Measurements from ENCODE around the gene NEUROD4.
A peak's percentile ranks its signal among the peaks of the same experiment; 100 is the strongest.

The NEUROD4 gene

DNA sequence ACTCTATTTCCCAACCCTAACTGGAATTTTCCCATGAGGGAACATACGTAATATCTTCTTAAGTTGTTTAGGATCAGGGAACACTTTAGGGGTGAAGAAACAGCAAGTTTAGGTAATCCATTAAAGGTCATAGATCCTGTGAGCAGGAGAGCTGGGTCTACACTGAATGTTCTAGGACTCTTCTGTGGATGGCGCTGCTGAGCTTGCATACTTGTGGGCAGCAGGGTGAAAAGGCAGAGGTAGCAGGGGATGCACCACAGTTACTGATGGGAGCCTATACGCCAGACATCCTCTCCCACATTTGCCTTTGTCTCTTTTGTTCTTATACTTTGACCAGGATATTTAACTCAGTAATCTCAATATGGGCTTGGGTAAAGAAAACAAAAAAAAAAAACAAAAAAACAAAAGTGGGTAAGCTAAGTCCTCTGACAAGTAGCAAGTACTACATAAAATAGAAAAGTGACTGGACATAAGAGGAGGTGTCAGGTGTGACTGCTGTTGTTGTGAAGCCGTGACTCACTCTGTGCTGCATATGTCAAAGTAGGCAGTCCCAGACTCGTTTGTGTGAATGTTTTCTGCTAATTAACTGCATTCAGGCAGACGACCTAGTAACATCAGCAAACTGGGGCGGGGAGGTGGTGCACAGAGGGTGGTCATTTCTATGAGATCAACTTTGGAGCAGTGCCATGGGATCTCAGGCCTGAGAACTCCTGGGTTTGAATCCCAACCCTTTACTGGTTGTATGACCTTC, 31.6 kb downstream of the NEUROD4 start:
- in situ Hi-C loops (cut with MboI; ENCODE audit: low sequenced_read_pairs): no loop called here
- no peaks in the 10 kb centered on the region for H3K36me3 ChIP-seq (replicated peaks)
- no peaks in the 10 kb centered on the region for H3K9me3 ChIP-seq
- no peak overlapping the region for H3K4me3 ChIP-seq
- DNase-seq (ENCODE audit: low spot score in 2 of 2): no peak
- no peaks in the 10 kb centered on the region for H3K4me1 ChIP-seq
- no peaks in the 10 kb centered on the region for H3K27me3 ChIP-seq (ENCODE audit: low read depth)

DNA sequence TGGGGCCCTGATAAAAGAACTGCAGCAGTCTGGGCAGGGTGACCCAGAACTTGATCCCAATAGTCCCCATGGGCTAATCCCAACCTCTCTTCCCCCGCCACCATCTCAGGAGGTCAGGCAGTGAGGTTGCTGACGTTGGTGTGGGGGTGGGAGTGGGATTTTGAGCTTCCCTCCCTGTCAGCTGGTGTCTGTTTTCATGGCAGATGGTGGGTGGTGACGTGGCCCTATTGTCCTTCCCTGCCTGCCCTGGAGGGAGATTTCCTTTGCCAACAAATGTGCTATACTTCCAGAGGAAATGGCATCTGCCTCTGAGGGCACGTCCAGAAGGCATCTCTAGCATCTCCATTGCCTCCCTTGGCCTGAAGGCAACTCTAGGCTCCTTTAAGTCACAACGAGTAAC, 37.7 kb downstream of the NEUROD4 start:
- H3K27me3 ChIP-seq (ENCODE audit: low read depth): no peaks in the 10 kb centered on the region
- in situ Hi-C loops (cut with MboI; ENCODE audit: low sequenced_read_pairs): no loop called here
- no peak overlapping the region for H3K4me3 ChIP-seq
- H3K36me3 ChIP-seq (replicated peaks): no peaks in the 10 kb centered on the region
- H3K4me1 ChIP-seq: no peaks in the 10 kb centered on the region
- no peak for DNase-seq (ENCODE audit: low spot score in 2 of 2)
- H3K9me3 ChIP-seq: no peaks in the 10 kb centered on the region

DNA sequence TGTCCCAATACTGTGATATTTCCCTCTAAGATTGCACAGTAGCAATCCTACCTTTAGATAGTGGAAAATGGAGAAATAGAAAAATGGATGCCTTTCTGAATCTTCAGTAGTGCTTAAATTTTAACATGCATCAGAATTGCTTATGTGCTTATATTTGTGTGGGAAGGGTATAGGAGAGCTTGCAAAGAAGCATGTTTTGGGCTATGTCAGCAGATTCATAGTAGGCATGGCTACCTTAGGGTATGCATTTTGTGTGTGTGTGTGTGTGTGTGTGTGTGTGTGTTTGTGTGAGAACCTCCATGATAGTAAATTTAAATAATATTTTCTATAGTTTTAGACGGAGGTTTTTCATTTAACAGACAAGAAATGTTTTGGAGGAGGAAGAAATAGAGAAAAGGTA, 38.3 kb downstream of the NEUROD4 start:
- no peaks in the 10 kb centered on the region for H3K9me3 ChIP-seq
- no peak for DNase-seq (ENCODE audit: low spot score in 2 of 2)
- H3K4me1 ChIP-seq: no peaks in the 10 kb centered on the region
- in situ Hi-C loops (cut with MboI; ENCODE audit: low sequenced_read_pairs): no loop called here
- no peaks in the 10 kb centered on the region for H3K36me3 ChIP-seq (replicated peaks)
- no peak overlapping the region for H3K4me3 ChIP-seq
- no peaks in the 10 kb centered on the region for H3K27me3 ChIP-seq (ENCODE audit: low read depth)

DNA sequence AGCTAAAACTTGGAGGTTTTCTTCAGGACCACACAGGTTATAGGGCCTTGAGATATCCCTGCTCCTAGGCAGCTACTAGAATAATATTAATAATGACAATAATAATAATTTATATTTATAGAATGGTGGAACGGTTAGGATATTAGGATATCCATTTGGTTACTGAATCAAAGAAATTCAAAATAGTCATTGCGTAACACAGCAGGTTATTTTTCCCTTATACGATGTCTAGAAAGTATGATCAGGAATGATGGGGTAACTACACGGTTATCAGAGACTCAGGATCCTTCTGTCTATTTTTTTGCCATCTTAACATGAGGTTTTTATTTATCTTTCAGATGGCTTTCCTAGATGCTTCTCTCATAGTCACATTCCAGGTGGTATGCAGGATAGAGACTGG, 39.0 kb downstream of the NEUROD4 start:
- H3K36me3 ChIP-seq (replicated peaks): no peaks in the 10 kb centered on the region
- no peaks in the 10 kb centered on the region for H3K9me3 ChIP-seq
- in situ Hi-C loops (cut with MboI; ENCODE audit: low sequenced_read_pairs): no loop called here

DNA sequence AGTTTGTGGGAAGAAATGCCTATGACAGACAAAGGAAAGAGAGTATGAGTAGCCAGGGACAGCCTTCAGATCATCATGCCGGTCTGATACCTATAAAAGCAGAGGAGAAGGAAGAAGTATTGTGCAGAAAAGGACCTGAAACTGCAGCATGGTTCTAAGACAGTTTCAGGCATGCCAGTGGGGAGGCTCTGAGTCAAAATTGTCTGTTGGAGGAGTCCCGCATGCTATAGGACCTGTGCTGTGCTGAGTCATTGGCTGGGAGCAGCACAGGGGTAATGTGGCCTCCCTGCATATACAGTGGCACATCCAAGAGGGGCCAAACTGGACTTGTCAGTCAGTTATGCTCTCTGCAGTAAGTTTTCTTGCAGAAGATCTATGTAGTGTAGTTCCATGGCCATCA, 40.7 kb downstream of the NEUROD4 start:
- H3K9me3 ChIP-seq: no peaks in the 10 kb centered on the region
- H3K4me1 ChIP-seq: no peaks in the 10 kb centered on the region
- no peak overlapping the region for H3K4me3 ChIP-seq
- DNase-seq (ENCODE audit: low spot score in 2 of 2): no peak
- no peaks in the 10 kb centered on the region for H3K36me3 ChIP-seq (replicated peaks)
- no peaks in the 10 kb centered on the region for H3K27me3 ChIP-seq (ENCODE audit: low read depth)
- in situ Hi-C loops (cut with MboI; ENCODE audit: low sequenced_read_pairs): no loop called here

More for the DNA sequence above, 39.0 kb downstream of the NEUROD4 start:
- H3K4me3 ChIP-seq: no peak overlapping the region
- no peaks in the 10 kb centered on the region for H3K27me3 ChIP-seq (ENCODE audit: low read depth)
- DNase-seq (ENCODE audit: low spot score in 2 of 2): no peak
- no peaks in the 10 kb centered on the region for H3K4me1 ChIP-seq

DNA sequence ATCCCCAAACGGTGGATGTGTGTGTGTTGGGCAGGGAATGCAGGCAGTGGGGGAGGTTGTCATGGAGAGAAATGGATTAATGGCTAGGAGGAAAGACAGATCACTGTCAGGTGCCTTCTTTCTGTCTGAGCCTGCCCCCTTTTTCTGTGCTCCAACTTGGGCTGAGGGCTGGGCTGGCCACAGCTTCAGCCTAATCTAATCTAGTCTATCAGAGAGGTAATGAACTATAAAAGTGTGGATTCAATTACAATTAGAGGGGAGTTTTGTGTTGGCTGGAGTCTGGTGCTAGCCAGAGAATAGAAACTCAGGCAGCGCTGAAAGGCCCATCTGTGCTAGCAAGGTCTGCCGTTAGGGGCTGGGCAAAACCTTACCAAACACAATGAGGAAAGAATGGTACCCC, 41.2 kb downstream of the NEUROD4 start:
- in situ Hi-C loops (cut with MboI; ENCODE audit: low sequenced_read_pairs): no loop called here
- H3K36me3 ChIP-seq (replicated peaks): no peaks in the 10 kb centered on the region
- H3K9me3 ChIP-seq: no peaks in the 10 kb centered on the region
- no peak for DNase-seq (ENCODE audit: low spot score in 2 of 2)
- H3K27me3 ChIP-seq (ENCODE audit: low read depth): no peaks in the 10 kb centered on the region
- no peaks in the 10 kb centered on the region for H3K4me1 ChIP-seq
- no peak overlapping the region for H3K4me3 ChIP-seq

DNA sequence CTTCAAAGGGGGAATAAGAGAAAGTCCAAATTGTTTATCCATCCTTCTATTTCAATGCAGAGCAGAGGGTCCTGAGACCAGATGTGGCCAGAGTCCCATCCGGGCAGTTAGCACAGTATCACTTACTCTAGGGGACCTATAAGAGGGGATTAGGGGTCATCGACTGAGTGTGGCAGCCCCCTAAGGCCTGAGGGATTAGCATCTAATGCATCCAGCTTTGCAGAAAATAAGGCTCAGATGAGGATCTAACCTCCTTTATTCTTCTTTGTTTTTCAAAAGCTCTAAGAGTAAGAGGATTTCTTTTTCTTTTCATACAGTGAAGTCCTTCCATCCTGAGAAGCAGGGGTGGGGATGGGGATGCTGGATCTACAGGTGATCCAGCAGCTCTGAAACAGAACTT, 43.5 kb downstream of the NEUROD4 start:
- in situ Hi-C loops (cut with MboI; ENCODE audit: low sequenced_read_pairs): no loop called here
- no peak overlapping the region for H3K4me3 ChIP-seq
- H3K9me3 ChIP-seq: no peaks in the 10 kb centered on the region
- no peaks in the 10 kb centered on the region; the same call in 1 of the 2 replicates for H3K27me3 ChIP-seq (ENCODE audit: low read depth)
- no peaks in the 10 kb centered on the region for H3K4me1 ChIP-seq
- DNase-seq (ENCODE audit: low spot score in 2 of 2): no peak
- H3K36me3 ChIP-seq (replicated peaks): no peaks in the 10 kb centered on the region

DNA sequence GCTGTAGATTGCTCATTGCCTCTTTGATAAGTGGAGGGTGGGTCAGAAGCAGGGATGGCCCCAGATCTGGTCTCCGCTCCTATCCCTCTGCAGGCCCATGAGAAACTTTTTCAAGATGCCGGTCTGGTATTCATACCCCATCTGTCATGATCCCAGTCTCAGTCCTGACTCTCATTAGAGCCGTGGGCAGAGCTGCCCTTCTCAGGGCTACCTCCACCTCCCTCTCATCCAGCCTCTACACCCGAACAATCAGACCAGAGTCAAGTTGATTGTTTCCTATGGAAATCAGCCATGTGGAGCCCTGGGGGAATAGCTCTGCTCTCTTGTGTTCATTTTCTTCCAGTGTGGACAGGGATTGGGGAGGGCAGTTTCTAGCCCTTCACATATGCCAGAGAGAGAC, 45.8 kb downstream of the NEUROD4 start:
- in situ Hi-C loops (cut with MboI; ENCODE audit: low sequenced_read_pairs): loop anchor here (5.0 kb wide), 1 partner anchor 73 kb away; no protein-coding TSS in a partner anchor
- H3K4me1 ChIP-seq: no peaks in the 10 kb centered on the region
- H3K4me3 ChIP-seq: no peak overlapping the region
- no peak for DNase-seq (ENCODE audit: low spot score in 2 of 2)
- no peaks in the 10 kb centered on the region; the same call in 1 of the 2 replicates for H3K27me3 ChIP-seq (ENCODE audit: low read depth)
- no peaks in the 10 kb centered on the region for H3K36me3 ChIP-seq (replicated peaks)
- no peaks in the 10 kb centered on the region for H3K9me3 ChIP-seq

DNA sequence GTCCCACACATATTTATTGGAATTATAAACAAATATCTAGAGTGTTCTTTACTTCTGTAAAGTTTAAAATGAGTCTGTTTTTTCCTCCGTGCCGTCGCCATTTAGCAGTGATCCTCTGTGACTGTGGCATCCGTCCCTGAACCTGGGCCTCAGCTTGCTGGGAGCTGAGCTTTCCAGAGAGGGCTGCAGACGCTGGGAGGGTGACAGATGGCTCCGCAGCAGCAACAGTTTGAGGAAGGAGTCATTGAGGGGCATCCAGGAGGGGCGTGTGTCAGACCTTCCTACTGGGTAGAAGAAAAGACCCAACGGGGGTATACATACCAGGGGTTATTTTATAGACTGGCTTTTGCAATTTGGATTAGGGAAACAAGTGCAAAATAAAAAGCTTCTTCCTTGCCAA, 47.9 kb downstream of the NEUROD4 start:
- Histone ChIP-seq H3K4me3 (no peak overlapping the region), H3K36me3 (replicated peaks) (no peaks in the 10 kb centered on the region), H3K9me3 (no peaks in the 10 kb centered on the region), H3K27me3 (ENCODE audit: low read depth) (no peaks in the 10 kb centered on the region; the same call in 1 of the 2 replicates), H3K4me1 (no peaks in the 10 kb centered on the region)
- no peak for DNase-seq (ENCODE audit: low spot score in 2 of 2)
- in situ Hi-C loops (cut with MboI; ENCODE audit: low sequenced_read_pairs): loop anchor here (5.0 kb wide), 1 partner anchor 75 kb away; no protein-coding TSS in a partner anchor

DNA sequence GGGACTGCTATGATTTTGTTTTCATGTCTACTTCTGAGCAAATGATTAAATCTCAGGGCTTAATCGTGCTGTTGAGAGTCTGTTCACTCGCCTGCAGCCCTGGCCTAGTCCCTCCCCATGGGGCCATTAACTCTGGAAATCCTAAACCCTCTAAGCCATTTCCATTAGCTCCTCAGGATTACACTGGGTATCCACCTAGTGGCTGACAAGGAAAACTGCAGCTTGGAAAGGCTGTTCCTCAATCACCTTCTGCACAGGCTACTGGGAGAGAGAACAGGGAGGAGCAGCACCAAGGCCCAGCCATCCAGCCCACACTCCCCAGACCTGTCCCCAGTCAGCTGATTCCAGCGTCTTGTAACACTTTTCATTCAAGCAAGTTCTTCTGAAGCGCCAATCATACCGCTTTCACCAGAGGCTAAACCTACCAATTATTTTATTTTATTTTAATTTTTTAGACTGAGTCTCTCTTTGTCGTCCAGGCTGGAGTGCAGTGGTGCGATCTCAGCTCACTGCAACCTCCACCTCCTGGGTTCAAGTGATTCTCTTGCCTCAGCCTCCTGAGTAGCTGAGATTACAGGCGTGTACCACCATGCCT, 48.7 kb downstream of the NEUROD4 start:
- no peaks in the 10 kb centered on the region for H3K36me3 ChIP-seq (replicated peaks)
- in situ Hi-C loops (cut with MboI; ENCODE audit: low sequenced_read_pairs): loop anchor here (5.0 kb wide), 1 partner anchor 76 kb away; no protein-coding TSS in a partner anchor
- H3K9me3 ChIP-seq: no peaks in the 10 kb centered on the region
- DNase-seq (ENCODE audit: low spot score in 2 of 2): peak; percentile 54 to 68
- no peaks in the 10 kb centered on the region for H3K4me1 ChIP-seq
- H3K4me3 ChIP-seq: no peak overlapping the region
- no peaks in the 10 kb centered on the region; the same call in 1 of the 2 replicates for H3K27me3 ChIP-seq (ENCODE audit: low read depth)

DNA sequence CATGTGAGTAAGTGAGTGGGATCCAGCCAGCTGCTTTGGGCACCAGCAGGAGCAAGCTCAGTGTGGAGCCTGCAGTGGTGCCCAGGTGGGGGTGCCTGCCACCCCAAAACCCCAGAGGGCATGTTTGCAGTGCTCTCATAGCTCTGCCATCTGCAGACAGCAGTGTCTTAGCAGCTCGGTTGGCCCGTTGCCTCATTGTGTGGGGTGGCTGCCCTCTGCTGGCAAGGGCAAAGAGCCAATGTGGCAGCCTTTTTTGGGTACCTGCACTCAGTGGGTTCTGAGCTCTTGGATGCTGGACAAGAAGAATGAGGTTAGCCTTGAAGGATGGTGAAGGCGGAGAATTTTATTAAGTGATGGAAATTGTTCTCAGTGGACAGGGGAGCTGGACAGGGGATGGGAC, 52.3 kb downstream of the NEUROD4 start:
- in situ Hi-C loops (cut with MboI; ENCODE audit: low sequenced_read_pairs): no loop called here
- Histone ChIP-seq H3K4me1 (no peaks in the 10 kb centered on the region), H3K36me3 (replicated peaks) (no peaks in the 10 kb centered on the region), H3K27me3 (ENCODE audit: low read depth) (no peaks in the 10 kb centered on the region; the same call in 1 of the 2 replicates), H3K4me3 (no peak overlapping the region), H3K9me3 (no peaks in the 10 kb centered on the region)
- DNase-seq (ENCODE audit: low spot score in 2 of 2): peak in 1 of 2 experiments; percentile 35

DNA sequence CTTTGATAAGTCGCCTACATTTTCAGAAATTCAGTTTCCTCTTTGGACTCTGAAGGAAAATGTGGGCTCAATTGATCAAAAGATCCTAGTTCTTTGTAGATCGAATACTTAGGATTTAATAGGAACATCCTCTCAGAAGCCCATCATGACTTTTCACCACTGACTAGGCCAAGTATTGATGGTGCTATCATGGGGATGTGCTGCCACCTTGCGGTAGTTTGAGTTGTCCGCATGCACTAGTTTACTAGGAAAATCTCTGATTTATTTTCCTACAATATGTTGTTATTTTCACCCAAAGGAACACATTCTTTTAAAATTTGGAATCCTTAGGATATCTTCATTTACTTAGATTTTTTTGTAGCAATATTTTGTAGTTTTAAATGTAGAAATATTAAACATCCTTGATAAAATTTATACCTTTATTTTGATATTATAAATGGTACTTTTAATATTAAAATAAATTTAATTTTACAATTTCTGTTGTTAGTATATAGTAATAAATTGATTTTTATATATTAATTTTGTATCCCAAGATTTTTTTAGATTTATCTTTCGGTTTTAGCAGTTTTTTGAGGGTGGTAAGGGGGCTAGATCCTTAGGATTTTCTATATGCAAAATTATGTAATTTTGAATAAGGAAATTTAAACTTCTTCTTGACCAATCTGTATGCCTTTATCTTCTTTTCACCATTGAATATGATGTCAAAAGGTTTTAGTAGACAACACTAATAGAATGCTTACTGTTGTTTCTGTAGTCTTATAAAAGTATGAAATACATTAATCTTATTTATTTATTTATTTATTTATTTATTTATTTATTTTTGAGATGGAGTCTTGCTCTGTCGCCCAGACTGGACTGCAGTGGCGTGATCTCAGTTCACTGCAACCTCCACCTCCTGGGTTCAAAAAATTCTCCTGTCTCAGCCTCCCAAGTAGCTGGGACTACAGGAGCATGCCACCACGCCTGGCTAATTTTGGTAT, 53.6 kb downstream of the NEUROD4 start:
- in situ Hi-C loops (cut with MboI; ENCODE audit: low sequenced_read_pairs): no loop called here
- H3K9me3 ChIP-seq: no peaks in the 10 kb centered on the region
- peak; percentile 39 to 81 for DNase-seq (ENCODE audit: low spot score in 2 of 2)
- no peaks in the 10 kb centered on the region for H3K36me3 ChIP-seq (replicated peaks)
- no peaks in the 10 kb centered on the region for H3K4me1 ChIP-seq
- no peaks in the 10 kb centered on the region; the same call in 1 of the 2 replicates for H3K27me3 ChIP-seq (ENCODE audit: low read depth)
- no peak overlapping the region for H3K4me3 ChIP-seq

DNA sequence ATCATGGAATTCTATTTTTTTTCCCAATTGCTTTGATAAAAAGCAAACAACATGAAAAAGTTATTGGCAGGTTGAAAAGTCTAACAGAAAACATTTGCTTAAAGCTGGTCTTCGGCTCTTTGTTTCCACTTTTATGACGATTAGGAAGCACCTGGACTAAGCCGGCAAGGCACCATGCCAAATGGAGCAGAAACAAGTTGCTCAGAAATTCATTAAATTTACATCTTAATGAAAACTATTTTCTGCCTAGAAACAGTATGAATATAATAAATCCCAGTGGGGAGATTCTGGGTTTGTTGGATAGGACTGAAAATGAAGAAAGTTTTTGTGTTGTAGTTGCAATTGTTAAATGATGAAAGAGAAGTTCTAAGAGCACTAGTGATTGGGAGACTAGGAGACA, 55.0 kb downstream of the NEUROD4 start:
- in situ Hi-C loops (cut with MboI; ENCODE audit: low sequenced_read_pairs): no loop called here
- no peaks in the 10 kb centered on the region for H3K4me1 ChIP-seq
- no peaks in the 10 kb centered on the region for H3K36me3 ChIP-seq (replicated peaks)
- H3K4me3 ChIP-seq: no peak overlapping the region
- no peaks in the 10 kb centered on the region; the same call in 1 of the 2 replicates for H3K9me3 ChIP-seq
- DNase-seq (ENCODE audit: low spot score in 2 of 2): peak; percentile 32 to 53
- H3K27me3 ChIP-seq (ENCODE audit: low read depth): no peaks in the 10 kb centered on the region; the same call in 1 of the 2 replicates

All from HAP-1 (cell line).